Measurements from ENCODE around the gene THUMPD3.

The THUMPD3 gene

GRCh38 chr3:9352917-9353752 is 9.7 kb upstream of the THUMPD3 start:
- TF ChIP-seq, protein P1, sequence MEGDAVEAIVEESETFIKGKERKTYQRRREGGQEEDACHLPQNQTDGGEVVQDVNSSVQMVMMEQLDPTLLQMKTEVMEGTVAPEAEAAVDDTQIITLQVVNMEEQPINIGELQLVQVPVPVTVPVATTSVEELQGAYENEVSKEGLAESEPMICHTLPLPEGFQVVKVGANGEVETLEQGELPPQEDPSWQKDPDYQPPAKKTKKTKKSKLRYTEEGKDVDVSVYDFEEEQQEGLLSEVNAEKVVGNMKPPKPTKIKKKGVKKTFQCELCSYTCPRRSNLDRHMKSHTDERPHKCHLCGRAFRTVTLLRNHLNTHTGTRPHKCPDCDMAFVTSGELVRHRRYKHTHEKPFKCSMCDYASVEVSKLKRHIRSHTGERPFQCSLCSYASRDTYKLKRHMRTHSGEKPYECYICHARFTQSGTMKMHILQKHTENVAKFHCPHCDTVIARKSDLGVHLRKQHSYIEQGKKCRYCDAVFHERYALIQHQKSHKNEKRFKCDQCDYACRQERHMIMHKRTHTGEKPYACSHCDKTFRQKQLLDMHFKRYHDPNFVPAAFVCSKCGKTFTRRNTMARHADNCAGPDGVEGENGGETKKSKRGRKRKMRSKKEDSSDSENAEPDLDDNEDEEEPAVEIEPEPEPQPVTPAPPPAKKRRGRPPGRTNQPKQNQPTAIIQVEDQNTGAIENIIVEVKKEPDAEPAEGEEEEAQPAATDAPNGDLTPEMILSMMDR (IDR thresholded peaks at IDR 0.05; ENCODE audit: borderline replicate concordance, insufficient read depth, low read depth, low read length), result peak; percentile 73; the same call in 1 of the 2 replicates
- no peak overlapping the region for H3K4me3 ChIP-seq (ENCODE audit: low read depth, low read length)

GRCh38 chr3:9361691-9362388 is 1.0 kb upstream of the THUMPD3 start:
- no peak overlapping the region for H3K4me3 ChIP-seq (ENCODE audit: low read depth, low read length)
- TF ChIP-seq, protein P1 (IDR thresholded peaks at IDR 0.05; ENCODE audit: borderline replicate concordance, insufficient read depth, low read depth, low read length), result no peak

- TF ChIP-seq, protein P1 (IDR thresholded peaks at IDR 0.05; ENCODE audit: borderline replicate concordance, insufficient read depth, low read depth, low read length), result no peak
- no peak overlapping the region for H3K4me3 ChIP-seq (ENCODE audit: low read depth, low read length)
Observed at GRCh38 chr3:9369508-9369907, 6.7 kb downstream of the THUMPD3 start.

GRCh38 chr3:9373465-9373864 is 10.6 kb downstream of the THUMPD3 start:
- TF ChIP-seq, protein P1 (IDR thresholded peaks at IDR 0.05; ENCODE audit: borderline replicate concordance, insufficient read depth, low read depth, low read length), result no peak
- H3K4me3 ChIP-seq (ENCODE audit: low read depth, low read length), result no peak overlapping the region

GRCh38 chr3:9377981-9378380 is 15.1 kb downstream of the THUMPD3 start:
- TF ChIP-seq, protein P1 (IDR thresholded peaks at IDR 0.05; ENCODE audit: borderline replicate concordance, insufficient read depth, low read depth, low read length), result no peak
- H3K4me3 ChIP-seq (ENCODE audit: low read depth, low read length), result no peak overlapping the region

DNA sequence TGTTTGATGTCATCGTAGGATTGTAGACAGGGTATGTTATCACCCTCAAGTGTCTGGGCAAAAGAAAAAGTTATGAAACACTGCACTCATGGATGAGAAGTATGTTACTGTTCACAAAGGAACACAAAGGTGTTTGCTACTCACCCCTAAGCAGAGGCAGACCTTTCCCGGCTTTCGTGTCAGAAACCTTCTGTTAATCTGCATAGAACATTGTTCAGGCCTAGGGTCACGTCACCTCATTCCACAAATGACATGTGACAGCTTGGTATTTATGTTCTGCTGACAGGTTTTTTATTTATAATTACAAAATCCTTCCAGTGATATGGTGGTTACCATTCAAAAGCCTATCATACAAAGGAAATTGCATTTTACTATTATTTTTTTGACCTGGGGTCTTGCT is 16.5 kb downstream of the THUMPD3 start:
- TF ChIP-seq, protein P1 (IDR thresholded peaks at IDR 0.05; ENCODE audit: borderline replicate concordance, insufficient read depth, low read depth, low read length), result no peak
- no peak overlapping the region for H3K4me3 ChIP-seq (ENCODE audit: low read depth, low read length)
